ENCODE measurements around the gene SLC6A12.

GRCh38 chr12:171276-171675 lies 42.7 kb downstream of the SLC6A12 start:
- TF ChIP-seq CTCF (conservative IDR thresholded peaks at IDR 0.05; ENCODE audit: low read depth, low read length) (no peak), EZH2 (IDR thresholded peaks at IDR 0.05; ENCODE audit: low read length, unreplicated experiment) (no peak)
